NT2/D1 (cell line): ENCODE results near the gene HSD17B12.

ENCODE experiments used
- DNase-seq: peaks from one replicate; pipeline ENCODE4 v3.0.0-alpha.2; 2011; ENCODE audit warnings: low read depth, low spot score
- H3K27me3 ChIP-seq: 2 replicates; pipeline ENCODE4 v1.6.0; 2011; ENCODE audit warnings: mild to moderate bottlenecking; ENCODE audit not compliant: insufficient read length, insufficient read depth
- H3K36me3 ChIP-seq: 2 replicates; pipeline ENCODE4 v1.6.1; 2011; ENCODE audit warnings: mild to moderate bottlenecking, low read length, mixed read lengths; ENCODE audit not compliant: insufficient read depth, insufficient read length
- H3K4me1 ChIP-seq: 2 replicates; pipeline ENCODE4 v1.5.1; 2011; ENCODE audit not compliant: insufficient read depth, insufficient read length
- H3K4me3 ChIP-seq: 2 replicates; pipeline ENCODE4 v1.5.1; 2011; ENCODE audit warnings: low read depth; ENCODE audit not compliant: insufficient read length
- H3K9ac ChIP-seq: 2 replicates; pipeline ENCODE4 v1.6.0; 2011; ENCODE audit warnings: low read depth; ENCODE audit not compliant: insufficient read length
- H3K9me3 ChIP-seq: 2 replicates; pipeline ENCODE4 v1.5.1; 2011; ENCODE audit warnings: mild to moderate bottlenecking, low read length; ENCODE audit not compliant: insufficient read depth
- SUZ12 ChIP-seq: IDR thresholded peaks from 2 replicates; pipeline ENCODE4 v1.6.1; 2011; ENCODE audit not compliant: insufficient read length, insufficient read depth; ENCODE audit errors: extremely low read depth
- YY1 ChIP-seq: IDR thresholded peaks from 2 replicates; pipeline ENCODE4 v1.6.1; 2011; ENCODE audit not compliant: insufficient read length, insufficient read depth
- ZNF274 ChIP-seq: IDR thresholded peaks from 2 replicates; pipeline ENCODE4 v1.6.1; 2011; ENCODE audit warnings: mild to moderate bottlenecking, low read depth, low read length

Gene HSD17B12

GRCh38 chr11:43734256-43734655 lies 53.7 kb downstream of the HSD17B12 start:
- no peaks in the 10 kb centered on the region for H3K4me1 ChIP-seq
- no peak for DNase-seq
- no peaks in the 10 kb centered on the region for H3K9me3 ChIP-seq
- no peak for TF ChIP-seq SUZ12
- no peak for TF ChIP-seq YY1
- TF ChIP-seq ZNF274, result no peak
- H3K27me3 ChIP-seq, result no peaks in the 10 kb centered on the region
- H3K36me3 ChIP-seq, result peaks cover 16% of the 10 kb centered on the region
- no peak overlapping the region for H3K4me3 ChIP-seq
- H3K9ac ChIP-seq, result no peak overlapping the region

GRCh38 chr11:43735115-43735514 lies 54.6 kb downstream of the HSD17B12 start:
- TF ChIP-seq YY1 (no peak), SUZ12 (no peak), ZNF274 (no peak)
- H3K36me3 ChIP-seq, result peaks cover 20% of the 10 kb centered on the region
- no peak overlapping the region for H3K9ac ChIP-seq
- H3K9me3 ChIP-seq, result no peaks in the 10 kb centered on the region
- DNase-seq, result no peak
- no peaks in the 10 kb centered on the region for H3K4me1 ChIP-seq
- H3K4me3 ChIP-seq, result no peak overlapping the region
- no peaks in the 10 kb centered on the region for H3K27me3 ChIP-seq

GRCh38 chr11:43735961-43736360 lies 55.4 kb downstream of the HSD17B12 start:
- DNase-seq, result no peak
- no peak overlapping the region for H3K9ac ChIP-seq
- peaks cover 20% of the 10 kb centered on the region for H3K36me3 ChIP-seq

GRCh38 chr11:43736502-43737200 lies 56.1 kb downstream of the HSD17B12 start:
- Histone ChIP-seq H3K9ac (no peak overlapping the region), H3K36me3 (peaks cover 18% of the 10 kb centered on the region), H3K4me3 (no peak overlapping the region), H3K9me3 (no peaks in the 10 kb centered on the region), H3K4me1 (no peaks in the 10 kb centered on the region), H3K27me3 (no peaks in the 10 kb centered on the region)
- TF ChIP-seq YY1, result no peak
- TF ChIP-seq SUZ12, result no peak
- no peak for TF ChIP-seq ZNF274
- DNase-seq, result no peak

More at GRCh38 chr11:43735961-43736360, 55.4 kb downstream of the HSD17B12 start:
- Histone ChIP-seq H3K9me3 (no peaks in the 10 kb centered on the region), H3K27me3 (no peaks in the 10 kb centered on the region), H3K4me3 (no peak overlapping the region), H3K4me1 (no peaks in the 10 kb centered on the region)
- TF ChIP-seq ZNF274 (no peak), YY1 (no peak), SUZ12 (no peak)

- Histone ChIP-seq H3K9me3 (no peaks in the 10 kb centered on the region), H3K36me3 (peaks cover 17% of the 10 kb centered on the region), H3K27me3 (no peaks in the 10 kb centered on the region), H3K4me3 (no peak overlapping the region), H3K9ac (no peak overlapping the region), H3K4me1 (no peaks in the 10 kb centered on the region)
- no peak for DNase-seq
- TF ChIP-seq ZNF274, result no peak
- TF ChIP-seq YY1, result no peak
- TF ChIP-seq SUZ12, result no peak
Measured at GRCh38 chr11:43737201-43737590, 56.7 kb downstream of the HSD17B12 start.

- H3K4me1 ChIP-seq, result no peaks in the 10 kb centered on the region
- H3K4me3 ChIP-seq, result no peak overlapping the region
- H3K27me3 ChIP-seq, result no peaks in the 10 kb centered on the region
- no peak overlapping the region for H3K9ac ChIP-seq
- no peak for TF ChIP-seq YY1
- no peak for TF ChIP-seq SUZ12
- TF ChIP-seq ZNF274, result no peak
- H3K9me3 ChIP-seq, result no peaks in the 10 kb centered on the region
- DNase-seq, result no peak
- H3K36me3 ChIP-seq, result peaks cover 21% of the 10 kb centered on the region
Measured at GRCh38 chr11:43738600-43739409, 58.3 kb downstream of the HSD17B12 start.

- H3K36me3 ChIP-seq, result peaks cover 18% of the 10 kb centered on the region
- no peak for TF ChIP-seq YY1
- TF ChIP-seq SUZ12, result no peak
- TF ChIP-seq ZNF274, result no peak
- no peaks in the 10 kb centered on the region for H3K4me1 ChIP-seq
Measured at GRCh38 chr11:43746670-43747069, 66.1 kb downstream of the HSD17B12 start.

More at GRCh38 chr11:43746670-43747069, 66.1 kb downstream of the HSD17B12 start:
- H3K9me3 ChIP-seq, result no peaks in the 10 kb centered on the region; the same call in 1 of the 2 replicates
- no peak for DNase-seq
- H3K9ac ChIP-seq, result no peak overlapping the region
- H3K4me3 ChIP-seq, result no peak overlapping the region
- H3K27me3 ChIP-seq, result no peaks in the 10 kb centered on the region
